G401 (cell line): ENCODE measurements around the gene NUP98. TPM values are rescaled to one million over a fixed set of nuclear protein-coding genes. Genes with fewer than 3 reads are reported as not detected.
A peak's percentile ranks its signal among the peaks of the same experiment; 100 is the strongest.
"Not testable (repeated sequence)": the region's sequence is repeated elsewhere in the genome, so short reads cannot be mapped to it uniquely, and the experiment has no call there.

Source experiments
- DNase-seq: peaks from one replicate; pipeline ENCODE4 v3.0.0-alpha.2; 2015; ENCODE audit warnings: low spot score
- in situ Hi-C: cut with HindIII; loops from 2 replicates; pipeline ENCODE4 v1.10.0; 2016; ENCODE audit warnings: low sequenced_read_pairs, mixed read lengths
- total RNA-seq: library from RNA; depleted of rRNA; stranded (reverse); fragments of >200 nt; shearing (Covaris generic); gene quantifications from 2 replicates; pipeline ENCODE4 v1.2.3, GENCODE V29; 2014

Gene NUP98
- total RNA-seq, 1 experiment from 2014 or later = 150 TPM

GRCh38 chr11:3659595-3660515, 137.5 kb downstream of the NUP98 start:
- in situ Hi-C loops = no loop called here
- no peak for DNase-seq

- in situ Hi-C loops = no loop called here
- DNase-seq = no peak
Measured at GRCh38 chr11:3658252-3658651, 139.1 kb downstream of the NUP98 start.

- DNase-seq, in situ Hi-C loops: not testable (repeated sequence)
Measured at GRCh38 chr11:3657331-3657730, 140.0 kb downstream of the NUP98 start.

GRCh38 chr11:3655547-3655946, 141.8 kb downstream of the NUP98 start:
- DNase-seq = no peak
- in situ Hi-C loops = no loop called here

- DNase-seq, in situ Hi-C loops: not testable (repeated sequence)
Measured at GRCh38 chr11:3652514-3652913, 144.8 kb downstream of the NUP98 start.

GRCh38 chr11:3649374-3649773, 148.0 kb downstream of the NUP98 start:
- in situ Hi-C loops = not testable (repeated sequence)

GRCh38 chr11:3648843-3649242, 148.5 kb downstream of the NUP98 start:
- in situ Hi-C loops, DNase-seq: not testable (repeated sequence)

More at GRCh38 chr11:3649374-3649773, 148.0 kb downstream of the NUP98 start:
- DNase-seq = not testable (repeated sequence)

- in situ Hi-C loops = no loop called here
- no peak for DNase-seq
Measured at GRCh38 chr11:3645552-3645951, 151.8 kb downstream of the NUP98 start.

GRCh38 chr11:3644817-3645235, 152.5 kb downstream of the NUP98 start, which contains the start of gene ART1:
TSS of gene ART1 (plus strand) at chr11:3645128. CDS start at chr11:3659214, 14,086 bp downstream.
- in situ Hi-C loops = no loop called here
- no peak for DNase-seq

GRCh38 chr11:3643102-3643546, 154.2 kb downstream of the NUP98 start:
- in situ Hi-C loops, DNase-seq: not testable (repeated sequence)

GRCh38 chr11:3642071-3642951, 155.0 kb downstream of the NUP98 start:
- peak; percentile 30 for DNase-seq
- in situ Hi-C loops = no loop called here

GRCh38 chr11:3641701-3642070, 155.7 kb downstream of the NUP98 start, which contains the start of gene ART5:
TSS of gene ART5 (minus strand) at chr11:3641992. CDS start at chr11:3641862, 130 bp downstream.
- in situ Hi-C loops = no loop called here
- DNase-seq = no peak

- in situ Hi-C loops = no loop called here
- DNase-seq = no peak
Measured at GRCh38 chr11:3641191-3641590, 156.2 kb downstream of the NUP98 start.

GRCh38 chr11:3639841-3640240, 157.5 kb downstream of the NUP98 start:
- no peak for DNase-seq
- in situ Hi-C loops = no loop called here

GRCh38 chr11:3638513-3638912, 158.8 kb downstream of the NUP98 start:
- no peak for DNase-seq
- in situ Hi-C loops = no loop called here

GRCh38 chr11:3637201-3637600, 160.2 kb downstream of the NUP98 start:
- in situ Hi-C loops = no loop called here
- DNase-seq = no peak

GRCh38 chr11:3635641-3636375, 161.5 kb downstream of the NUP98 start:
- no peak for DNase-seq
- in situ Hi-C loops = no loop called here

- no peak for DNase-seq
- in situ Hi-C loops = no loop called here
Measured at GRCh38 chr11:3632070-3632660, 165.2 kb downstream of the NUP98 start.

GRCh38 chr11:3631331-3631730, 166.0 kb downstream of the NUP98 start:
- DNase-seq = no peak
- in situ Hi-C loops = no loop called here
